ENCODE measurements around the gene IQCH. TPM values are rescaled to one million over a fixed set of nuclear protein-coding genes. Genes with fewer than 3 reads are reported as not detected.

The IQCH gene
- total and polyA plus RNA-seq, 2 of the 4 experiments (the other 2 are of a cell fraction) = 0.60 to 2.5 TPM

DNA sequence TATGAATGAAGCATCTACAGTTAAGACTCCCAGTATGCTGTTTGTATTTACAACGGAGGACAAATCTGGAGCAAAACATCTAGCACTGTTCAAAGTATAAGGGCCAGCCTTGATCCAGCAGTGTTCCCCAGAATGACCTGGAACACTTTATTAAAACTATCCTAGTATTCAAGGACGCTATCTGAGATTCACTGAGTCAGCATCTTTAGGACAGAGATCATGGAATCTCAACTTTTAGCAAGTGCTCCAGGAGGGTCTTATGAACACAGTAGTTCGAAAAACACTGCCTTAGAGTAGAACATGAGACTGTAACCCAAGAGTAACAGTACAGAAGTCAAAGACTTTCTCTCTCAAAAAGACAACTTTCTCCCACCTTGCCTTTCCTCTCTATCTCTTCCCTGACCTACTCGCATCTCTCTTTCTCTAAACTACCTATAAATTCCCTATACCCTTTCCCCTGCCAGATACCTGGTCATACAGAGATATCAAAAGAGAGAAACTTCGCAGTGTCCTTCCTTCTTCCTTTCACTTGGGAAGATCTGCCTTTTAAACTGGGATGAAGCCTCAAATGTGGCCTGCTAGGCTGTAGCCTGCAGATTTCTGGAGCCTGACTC lies 43.9 kb upstream of the IQCH start:
- POLR2A ChIA-PET (ENCODE audit: unreplicated experiment) = no interaction called here
- BruUV-seq (replicated peaks) = no TSS peak
- no peak overlapping the region for H3K23ac ChIP-seq (ENCODE audit: low read depth, low read length)
- H2BK15ac ChIP-seq (ENCODE audit: low read depth, low read length) = no peak overlapping the region
- H2BK5ac ChIP-seq (ENCODE audit: low read depth, low read length, poor library complexity, severe bottlenecking) = no peak overlapping the region
- no peak overlapping the region for H4K8ac ChIP-seq (ENCODE audit: low read depth in 2 of 2, low read length in 2 of 2)
- in situ Hi-C loops (cut with MboI; ENCODE audit: low sequenced_read_pairs) = no loop called here
- CTCF ChIA-PET = no interaction called here
- no peak overlapping the region for H3K4me2 ChIP-seq (ENCODE audit: low read depth, low read length)
- H4K20me1 ChIP-seq (ENCODE audit: insufficient read depth, low read length) = no peaks in the 10 kb centered on the region
- no peak overlapping the region for H3K9ac ChIP-seq (ENCODE audit: low read depth, low read length)
- peaks cover 1% of the 10 kb centered on the region; the same call in 1 of the 2 replicates for H3K4me1 ChIP-seq (ENCODE audit: control insufficient read depth, insufficient read depth, low read length)
- no peak overlapping the region for H3K4me3 ChIP-seq (ENCODE audit: insufficient read depth, low read depth, low read length)
- H4K91ac ChIP-seq (ENCODE audit: insufficient read depth, low read depth, low read length) = no peak overlapping the region
- no peaks in the 10 kb centered on the region for H3K27me3 ChIP-seq (ENCODE audit: control insufficient read depth, insufficient read depth, low read length)
- H2AK5ac ChIP-seq (ENCODE audit: low read depth, low read length) = no peak overlapping the region
- H3K4ac ChIP-seq (ENCODE audit: low read depth, low read length) = no peak overlapping the region
- no peak overlapping the region for H3K56ac ChIP-seq (ENCODE audit: extremely low read depth, insufficient read depth, low read length)
- no peak overlapping the region for H4K5ac ChIP-seq (ENCODE audit: low read depth, low read length)
- DNase-seq (no peak), ATAC-seq (ENCODE audit: low read depth) (no peak)
- no peak overlapping the region for H2AK9ac ChIP-seq (replicated peaks; ENCODE audit: low read depth, low read length, poor library complexity)
- TF ChIP-seq MAFK (IDR thresholded peaks at IDR 0.05; ENCODE audit: low read depth, low read length) = peak; percentile 96
- TF ChIP-seq, protein P1, sequence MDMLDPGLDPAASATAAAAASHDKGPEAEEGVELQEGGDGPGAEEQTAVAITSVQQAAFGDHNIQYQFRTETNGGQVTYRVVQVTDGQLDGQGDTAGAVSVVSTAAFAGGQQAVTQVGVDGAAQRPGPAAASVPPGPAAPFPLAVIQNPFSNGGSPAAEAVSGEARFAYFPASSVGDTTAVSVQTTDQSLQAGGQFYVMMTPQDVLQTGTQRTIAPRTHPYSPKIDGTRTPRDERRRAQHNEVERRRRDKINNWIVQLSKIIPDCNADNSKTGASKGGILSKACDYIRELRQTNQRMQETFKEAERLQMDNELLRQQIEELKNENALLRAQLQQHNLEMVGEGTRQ (IDR thresholded peaks at IDR 0.05; ENCODE audit: low read depth, low read length) = no peak
- no peak overlapping the region for H2BK120ac ChIP-seq (ENCODE audit: low read depth, low read length)
- no peaks in the 10 kb centered on the region; the same call in 1 of the 2 replicates for H3K9me1 ChIP-seq (ENCODE audit: insufficient read depth, low read length)
- H3K36me3 ChIP-seq (ENCODE audit: control insufficient read depth, insufficient read depth, low read length) = 0 out of 2 replicates have a peak, but pooled peaks cover 1% of the 10 kb centered on the region
- no peak overlapping the region for H3K18ac ChIP-seq (ENCODE audit: low read depth, low read length)
- no peak overlapping the region for H3K14ac ChIP-seq (replicated peaks; ENCODE audit: low read depth, low read length)
- peaks cover 6 to 7% of the 10 kb centered on the region in 2 experiments; a peak in 1 of 4 replicates for H3K79me1 ChIP-seq (ENCODE audit: low read depth in 1 of 2, low read length in 2 of 2)
- no peaks in the 10 kb centered on the region for H3K9me3 ChIP-seq (ENCODE audit: control insufficient read depth, insufficient read depth, low read length)
- H3K27ac ChIP-seq (ENCODE audit: insufficient read depth, low read length) = no peak overlapping the region
- H2AFZ ChIP-seq (replicated peaks; ENCODE audit: low read length, poor library complexity) = no peak overlapping the region
- 100% methylated on average over 1 of the region's 5 CpGs; no CpG with 5 or more reads in 1 of the 2 experiments for WGBS, 2 experiments (ENCODE audit: extremely low coverage in 2 of 2, insufficient read length in 1 of 2)
- intact Hi-C loops (cut with micrococcal nuclease) = loop anchor here (5.0 kb wide), 1 partner anchor 42 kb away; the partner anchor contains the start of genes AAGAB and IQCH
- dilution Hi-C loops (cut with HindIII; ENCODE audit: low sequenced_read_pairs, unreplicated experiment) = no loop called here
- H2BK20ac ChIP-seq (ENCODE audit: low read depth, low read length) = no peak overlapping the region
